Measurements from ENCODE around the gene SYNE3. TPM values are rescaled to one million over a fixed set of nuclear protein-coding genes. Genes with fewer than 3 reads are reported as not detected.

SYNE3 gene
- total RNA-seq, 1 donor from 2014 or later, result 16.5 TPM

DNA sequence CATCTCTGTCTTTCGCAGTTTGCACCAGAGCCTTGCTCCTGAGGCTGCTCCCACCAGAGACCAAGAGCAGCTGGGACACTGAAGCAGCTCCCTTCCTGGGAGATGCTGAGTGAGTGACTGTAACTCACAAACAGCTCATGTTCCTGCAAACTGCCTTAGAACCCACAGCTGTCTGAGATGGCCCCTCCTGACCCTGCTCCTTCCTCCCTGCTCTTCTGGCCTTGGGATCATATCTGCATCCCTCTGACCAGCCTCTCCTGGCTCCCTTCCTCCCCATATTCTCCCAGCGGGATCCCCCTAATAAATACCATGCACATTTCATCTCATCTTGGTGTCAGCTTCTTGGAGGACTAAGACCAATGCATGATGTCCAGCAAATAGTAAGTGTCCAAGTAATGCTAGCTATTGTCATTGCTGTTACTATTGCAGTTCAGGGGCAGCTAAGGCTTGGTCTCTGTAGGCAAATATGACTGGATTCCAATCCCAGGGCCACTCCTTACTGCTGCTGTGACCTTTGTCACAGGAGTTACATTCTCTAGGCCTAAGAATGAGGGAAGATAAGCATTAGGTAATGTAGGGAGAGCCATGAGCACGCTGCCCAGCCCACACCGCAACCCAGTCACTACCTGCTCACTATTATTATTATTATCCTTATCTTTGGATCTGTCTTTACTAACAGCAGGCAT is 47.9 kb downstream of the SYNE3 start:
- DNase-seq (ENCODE audit: missing footprints), result no peak
- intact Hi-C loops (cut with DNase I), result no loop called here
- peak; percentile 52 for ATAC-seq

GRCh38 chr14:95467657-95468056 is 48.8 kb downstream of the SYNE3 start:
- intact Hi-C loops (cut with DNase I), result no loop called here
- DNase-seq (ENCODE audit: missing footprints), result no peak

GRCh38 chr14:95467232-95467631 is 49.2 kb downstream of the SYNE3 start:
- ATAC-seq, result peak; percentile 15
- intact Hi-C loops (cut with DNase I), result no loop called here
- no peak for DNase-seq (ENCODE audit: missing footprints)

More at GRCh38 chr14:95467657-95468056, 48.8 kb downstream of the SYNE3 start:
- ATAC-seq, result peak; percentile 0

Other genes with a start within 250 kb of the SYNE3 start
- gene CLMN, start 196.7 kb downstream of the SYNE3 start, total RNA-seq, result 7.6 TPM
- 84.7 TPM for gene GLRX5, start 18.4 kb upstream of the SYNE3 start, total RNA-seq
- not detected for gene TCL1B, start 169.8 kb upstream of the SYNE3 start, total RNA-seq
- gene TCL1A, start 197.5 kb upstream of the SYNE3 start, total RNA-seq, result not detected